ENCODE data around the gene CATSPER4. TPM values are rescaled to one million over a fixed set of nuclear protein-coding genes. Genes with fewer than 3 reads are reported as not detected.

CATSPER4 gene
- total RNA-seq, 2 donors from 2014 or later: not detected

DNA sequence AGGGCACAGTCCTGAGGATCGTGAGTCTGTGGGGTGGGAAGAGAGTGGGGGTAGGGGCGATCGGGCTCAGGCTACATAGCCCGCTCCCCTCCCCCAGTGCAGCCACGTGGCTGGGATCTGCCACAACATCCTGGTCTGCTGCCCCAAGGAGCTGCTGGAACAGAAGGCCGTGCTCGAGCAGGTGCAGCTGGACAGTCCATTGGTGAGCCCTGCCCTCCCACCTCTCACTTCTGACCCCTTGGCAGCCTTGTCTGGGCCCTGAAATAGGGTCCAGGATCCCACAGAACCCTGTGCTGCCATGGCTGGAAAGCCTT lies 8.1 kb upstream of the CATSPER4 start:
- intact Hi-C loops (cut with DNase I, micrococcal nuclease): no loop called here
- no peak for ATAC-seq

DNA sequence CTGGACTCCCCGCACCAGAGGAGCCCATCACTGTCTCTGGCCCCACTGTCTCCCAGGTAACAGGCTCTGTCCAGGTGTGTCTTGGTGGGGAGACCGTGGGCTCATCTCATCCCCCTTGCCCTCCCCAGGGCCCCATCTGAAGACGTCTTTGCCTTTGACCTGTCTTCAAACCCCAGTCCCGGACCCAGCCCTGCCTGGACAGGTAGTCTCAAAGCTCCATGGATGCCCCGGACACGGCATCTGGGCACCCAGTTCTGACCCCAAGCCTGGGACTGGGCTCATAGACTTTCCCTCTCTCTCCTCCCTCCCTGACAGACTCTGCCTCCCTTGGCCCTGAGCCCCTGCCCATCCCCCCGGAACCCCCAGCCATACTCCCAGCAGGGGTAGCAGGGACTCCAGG lies 6.3 kb upstream of the CATSPER4 start:
- no peak for DNase-seq
- no peak for ATAC-seq
- intact Hi-C loops (cut with DNase I, micrococcal nuclease): no loop called here

More for the DNA sequence above, 8.1 kb upstream of the CATSPER4 start:
- DNase-seq: no peak

DNA sequence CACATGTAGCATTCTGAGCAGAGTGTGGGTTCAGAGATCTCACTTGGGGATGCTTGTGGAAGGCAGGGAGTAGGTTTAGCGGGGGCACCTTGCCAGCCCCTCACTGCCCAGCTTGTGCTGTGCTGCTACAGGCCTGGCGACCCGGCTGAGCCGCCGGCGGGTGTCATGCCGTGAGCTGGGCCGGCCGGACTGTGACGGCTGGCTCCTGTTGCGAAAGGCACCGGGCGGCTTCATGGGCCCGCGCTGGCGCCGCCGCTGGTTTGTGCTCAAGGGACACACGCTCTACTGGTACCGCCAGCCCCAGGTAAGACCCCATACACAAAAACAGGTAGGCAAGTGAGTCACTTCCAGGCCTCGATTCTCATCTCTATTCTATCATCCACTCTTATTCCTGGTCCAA lies 5.5 kb upstream of the CATSPER4 start:
- DNase-seq: no peak
- intact Hi-C loops (cut with DNase I, micrococcal nuclease): no loop called here
- no peak for ATAC-seq

DNA sequence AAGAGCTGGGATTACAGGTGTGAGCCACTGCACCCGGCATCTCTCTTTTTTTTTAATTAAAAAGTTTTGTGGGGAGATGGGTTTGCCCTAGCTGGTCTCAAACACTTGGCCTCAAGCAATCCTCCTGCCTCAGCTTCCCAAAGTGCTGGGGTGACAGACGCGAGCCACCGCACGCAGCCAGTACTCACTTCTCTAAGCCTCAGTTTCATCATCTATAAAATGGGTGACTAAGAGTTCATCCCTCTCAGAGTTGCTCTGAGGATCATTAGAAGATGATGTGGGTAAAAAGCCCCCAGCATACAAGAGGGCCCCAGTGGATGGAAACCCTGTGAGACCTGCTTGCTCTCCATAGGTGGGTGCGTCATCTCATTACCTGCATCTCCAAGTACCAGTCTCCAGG lies 2.5 kb upstream of the CATSPER4 start:
- intact Hi-C loops (cut with DNase I, micrococcal nuclease): no loop called here
- DNase-seq: no peak
- no peak for ATAC-seq

DNA sequence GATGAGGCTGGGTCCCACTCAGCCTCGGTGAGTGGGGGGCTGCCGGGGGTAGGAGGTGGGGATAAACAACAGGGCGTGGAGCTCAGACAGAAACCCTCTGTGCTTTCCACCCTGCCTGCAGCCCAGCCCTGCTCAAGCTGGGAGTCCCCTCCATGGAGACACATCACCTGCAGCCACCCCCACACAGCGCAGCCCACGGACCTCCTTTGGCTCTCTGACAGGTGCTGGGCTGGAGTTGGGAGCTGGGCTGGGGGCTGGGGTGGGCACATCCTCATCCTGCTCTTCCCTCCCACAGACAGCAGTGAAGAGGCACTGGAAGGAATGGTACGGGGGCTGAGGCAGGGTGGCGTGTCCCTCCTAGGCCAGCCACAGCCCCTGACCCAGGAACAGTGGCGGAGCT lies 1.9 kb upstream of the CATSPER4 start:
- intact Hi-C loops (cut with DNase I, micrococcal nuclease): no loop called here
- no peak for ATAC-seq
- DNase-seq: no peak

DNA sequence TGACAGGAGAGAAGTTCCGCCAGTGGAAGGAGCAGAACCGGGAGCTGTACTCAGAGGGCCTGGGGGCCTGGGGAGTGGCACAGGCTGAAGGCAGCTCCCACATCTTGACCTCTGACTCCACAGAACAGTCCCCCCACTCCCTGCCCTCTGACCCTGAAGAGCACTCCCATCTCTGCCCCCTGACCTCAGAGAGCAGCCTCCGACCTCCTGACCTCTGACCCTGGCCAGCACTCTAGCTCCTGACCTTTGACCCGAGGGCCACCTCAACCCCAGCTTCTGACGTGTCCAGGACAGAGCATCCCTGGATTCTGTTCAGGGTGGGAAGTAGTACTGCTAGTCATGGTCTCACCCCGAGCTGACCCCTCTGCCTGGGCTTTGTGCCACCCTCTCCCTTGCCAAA lies 1.1 kb upstream of the CATSPER4 start:
- intact Hi-C loops (cut with DNase I, micrococcal nuclease): no loop called here
- ATAC-seq: no peak
- DNase-seq: no peak

DNA sequence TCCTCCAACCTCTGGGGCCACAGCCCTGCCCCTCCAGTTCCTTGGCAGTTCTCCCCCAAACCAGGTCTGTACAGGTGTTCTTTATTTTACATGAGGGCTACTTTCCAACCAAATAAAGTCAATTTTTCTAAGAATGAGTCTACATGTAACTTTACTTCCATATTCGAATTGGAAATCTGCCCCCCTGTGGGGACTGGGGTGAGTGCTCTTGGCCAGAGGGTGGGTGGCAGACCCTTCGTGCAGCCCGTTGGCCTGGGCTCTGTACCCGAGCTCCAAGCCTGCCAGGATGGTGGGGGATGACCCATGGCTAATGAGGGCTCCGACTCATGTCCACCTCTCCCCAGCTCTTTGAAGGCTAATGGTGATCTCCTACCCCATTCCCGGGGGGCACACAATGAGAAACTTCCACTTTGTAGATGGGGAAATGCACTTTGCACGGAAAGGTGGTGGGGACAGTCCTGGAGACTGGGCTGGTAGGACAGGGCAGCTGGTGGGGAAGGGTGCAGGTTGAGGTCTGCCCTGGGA lies 589 bp upstream of the CATSPER4 start:
- intact Hi-C loops (cut with DNase I, micrococcal nuclease): no loop called here
- DNase-seq (no peak), ATAC-seq (peak; percentile 7)

DNA sequence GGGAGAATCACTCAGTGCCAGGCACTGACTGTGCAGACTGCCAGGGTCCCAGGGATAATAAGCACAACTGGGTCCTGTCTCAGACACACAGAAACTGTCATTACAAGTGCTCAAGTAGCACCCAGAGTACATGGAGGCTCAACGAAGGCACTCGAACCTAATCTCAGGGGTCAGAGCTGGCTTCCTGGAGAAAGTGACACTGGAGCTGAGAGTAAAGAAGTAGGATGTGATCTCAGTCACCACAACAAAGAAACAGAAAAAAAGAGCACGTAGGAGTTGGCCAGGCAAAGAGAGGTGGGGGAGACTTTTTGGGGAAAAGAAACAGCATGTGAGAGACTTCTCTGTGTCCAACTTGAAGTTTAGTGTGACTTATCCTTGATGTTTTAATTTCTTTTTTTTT lies 1.3 kb downstream of the CATSPER4 start:
- ATAC-seq (no peak), DNase-seq (no peak)
- intact Hi-C loops (cut with DNase I, micrococcal nuclease): no loop called here

DNA sequence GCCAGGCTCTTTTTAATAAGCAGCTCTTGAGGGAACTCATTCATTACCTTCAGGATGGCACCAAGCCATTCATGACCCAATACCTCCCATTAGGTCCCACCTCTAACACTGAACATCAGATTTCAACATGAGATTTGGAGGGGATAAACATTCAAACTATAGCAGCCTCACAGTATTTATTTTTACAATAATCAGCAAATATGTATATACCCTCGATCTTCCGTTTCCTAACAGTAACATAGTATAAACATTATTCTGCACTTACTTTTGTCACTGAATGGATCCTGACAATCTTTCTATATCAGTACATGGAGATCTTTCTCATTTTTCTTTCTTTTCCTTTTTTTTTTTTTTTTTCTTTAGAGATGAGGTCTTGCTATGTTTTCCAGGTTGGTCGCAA lies 5.4 kb downstream of the CATSPER4 start:
- intact Hi-C loops (cut with DNase I, micrococcal nuclease): no loop called here
- ATAC-seq (no peak), DNase-seq (no peak)

DNA sequence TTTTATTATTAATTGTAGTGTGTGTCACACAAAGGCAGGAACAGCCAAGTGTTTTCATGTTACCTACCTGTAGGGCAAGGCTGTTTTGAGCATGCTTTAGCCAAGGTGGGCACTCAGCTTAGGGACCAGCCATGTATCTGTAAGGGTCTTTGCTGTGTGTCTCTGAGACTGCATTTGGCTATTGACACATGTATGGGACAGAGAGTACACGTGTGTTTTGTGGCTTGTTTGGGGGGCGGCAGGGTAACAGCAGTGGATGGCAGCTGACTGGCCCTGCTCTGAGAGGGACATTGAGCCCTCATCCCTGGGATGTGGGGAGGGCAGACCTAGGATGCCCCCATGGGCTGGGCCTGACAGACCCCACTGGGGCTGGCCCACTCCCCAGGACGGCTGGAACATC lies 6.9 kb downstream of the CATSPER4 start:
- intact Hi-C loops (cut with DNase I, micrococcal nuclease): no loop called here
- no peak for ATAC-seq
- no peak for DNase-seq

DNA sequence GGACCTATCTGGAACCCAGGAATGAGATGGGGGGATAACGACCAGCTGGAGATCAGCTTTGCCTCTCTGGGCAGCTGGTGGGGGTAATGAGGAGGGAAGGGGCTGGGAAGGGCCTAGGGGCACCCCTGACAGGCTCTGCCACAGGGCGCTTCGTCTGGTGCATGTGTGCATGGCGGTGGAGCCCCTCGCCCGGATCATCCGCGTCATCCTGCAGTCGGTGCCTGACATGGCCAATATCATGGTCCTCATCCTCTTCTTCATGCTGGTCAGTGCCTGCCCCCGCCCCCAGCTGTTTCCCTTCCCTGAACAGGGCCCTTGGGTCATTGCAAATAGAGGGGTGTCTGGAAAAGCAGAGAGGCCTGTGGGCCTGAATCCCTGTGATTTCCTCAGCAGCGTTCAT lies 7.4 kb downstream of the CATSPER4 start:
- DNase-seq: no peak
- ATAC-seq: no peak
- intact Hi-C loops (cut with DNase I, micrococcal nuclease): no loop called here

DNA sequence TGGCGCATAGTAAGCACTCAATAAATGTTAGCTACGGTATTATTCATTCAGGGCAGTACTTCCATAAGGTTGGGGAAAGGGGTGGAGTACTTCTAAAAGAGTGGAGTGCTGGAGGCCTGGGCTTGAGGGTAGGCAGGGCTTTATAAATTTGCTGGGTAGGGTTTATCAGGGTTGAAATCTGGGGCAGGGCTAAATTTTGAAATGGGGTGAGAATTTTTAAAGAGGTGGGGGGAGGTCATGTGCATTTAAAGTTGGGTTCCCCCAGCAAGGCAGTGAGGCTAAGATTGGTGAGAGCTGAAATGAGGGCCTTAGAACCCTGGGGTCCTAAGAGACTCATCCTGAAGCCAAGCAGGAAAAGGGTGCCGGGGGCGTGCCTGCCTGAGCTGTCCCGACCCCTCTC lies 10.0 kb downstream of the CATSPER4 start:
- DNase-seq: no peak
- ATAC-seq: no peak
- intact Hi-C loops (cut with DNase I, micrococcal nuclease): no loop called here

DNA sequence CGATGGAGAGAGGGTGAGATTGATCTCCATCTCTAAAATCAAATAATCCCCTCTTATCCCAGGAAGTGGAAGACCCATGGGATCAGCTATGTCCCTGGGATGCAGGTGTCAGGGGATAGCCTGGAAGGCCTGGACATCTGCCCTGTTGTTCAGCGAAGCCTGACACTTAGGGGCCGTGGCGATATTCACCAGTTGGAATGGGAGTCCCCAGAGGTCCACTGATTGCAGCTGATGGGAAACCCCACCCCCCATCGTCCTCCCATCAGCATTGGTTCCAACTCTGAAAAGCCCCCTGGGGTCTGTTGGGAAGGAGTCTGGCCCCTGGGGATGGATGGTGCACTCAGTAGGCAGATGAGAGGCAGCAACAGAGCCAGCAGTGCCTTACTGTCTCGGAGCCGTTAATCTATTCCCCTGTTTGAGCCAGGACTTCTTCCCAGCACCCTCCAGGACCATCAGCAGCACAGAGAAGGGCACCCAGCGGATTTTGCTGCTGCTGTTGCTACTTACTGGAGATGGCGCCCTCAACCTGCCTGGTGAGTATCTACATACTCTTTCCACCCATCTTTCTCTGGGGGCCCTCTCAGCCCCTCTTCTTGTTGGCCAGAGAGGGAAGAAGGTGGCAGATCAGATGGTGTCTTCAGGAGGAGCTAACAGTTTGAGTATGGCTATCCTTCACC lies 13.4 kb downstream of the CATSPER4 start:
- intact Hi-C loops (cut with DNase I, micrococcal nuclease): no loop called here
- ATAC-seq: no peak
- DNase-seq: no peak

DNA sequence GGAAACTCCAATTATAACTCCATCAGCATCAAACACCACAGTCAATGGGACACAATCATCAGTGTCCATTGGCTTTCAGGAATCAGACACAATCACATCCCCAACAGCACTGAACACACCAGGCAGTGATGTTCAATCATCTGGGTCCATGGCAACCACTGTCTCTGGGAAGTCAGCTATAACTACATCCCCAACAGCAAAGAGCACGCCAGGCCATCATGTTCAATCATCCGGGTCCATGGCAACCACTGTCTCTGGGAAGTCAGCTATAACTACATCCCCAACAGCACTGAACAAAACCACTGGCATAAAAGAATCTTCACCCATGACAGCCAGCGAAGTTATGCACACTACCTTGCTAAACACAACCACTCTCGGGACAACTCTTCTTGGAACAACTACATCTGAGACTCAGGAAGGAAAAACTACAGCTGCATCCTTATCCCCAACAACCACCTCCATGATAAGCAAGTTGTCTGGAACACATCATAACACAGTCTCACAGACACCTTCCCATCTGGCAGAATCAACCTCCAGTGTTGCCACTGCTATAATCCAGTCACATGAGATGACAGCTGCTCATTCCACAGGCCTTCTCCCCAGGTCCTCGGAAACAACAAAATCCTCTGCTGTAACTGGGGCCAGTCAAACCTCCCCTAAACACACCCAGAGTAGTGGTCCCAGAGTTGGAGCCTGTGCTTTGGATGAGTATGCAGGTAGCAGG lies 19.9 kb downstream of the CATSPER4 start:
- intact Hi-C loops (cut with DNase I, micrococcal nuclease): no loop called here
- no peak for ATAC-seq

DNA sequence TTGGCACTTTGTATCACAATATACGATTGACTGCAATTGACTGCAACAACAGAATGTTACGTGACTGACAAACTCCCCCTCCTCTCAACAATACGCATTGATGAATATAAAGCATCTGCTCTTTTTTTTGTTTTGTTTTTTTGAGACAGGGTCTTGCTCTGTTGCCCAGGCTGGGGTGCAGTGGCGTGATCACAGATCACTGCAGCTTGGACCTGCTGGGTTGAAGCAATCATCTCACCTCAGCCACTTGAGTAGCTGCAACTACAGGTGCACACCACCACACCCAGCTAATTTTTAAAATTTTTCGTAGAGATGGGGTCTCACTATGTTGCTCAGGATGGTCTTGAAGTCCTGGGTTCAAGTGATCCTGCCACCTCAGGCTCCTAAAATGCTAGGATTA lies 22.3 kb downstream of the CATSPER4 start:
- intact Hi-C loops (cut with DNase I, micrococcal nuclease): no loop called here
- no peak for DNase-seq
- no peak for ATAC-seq

More for the DNA sequence above, 19.9 kb downstream of the CATSPER4 start:
- no peak for DNase-seq

DNA sequence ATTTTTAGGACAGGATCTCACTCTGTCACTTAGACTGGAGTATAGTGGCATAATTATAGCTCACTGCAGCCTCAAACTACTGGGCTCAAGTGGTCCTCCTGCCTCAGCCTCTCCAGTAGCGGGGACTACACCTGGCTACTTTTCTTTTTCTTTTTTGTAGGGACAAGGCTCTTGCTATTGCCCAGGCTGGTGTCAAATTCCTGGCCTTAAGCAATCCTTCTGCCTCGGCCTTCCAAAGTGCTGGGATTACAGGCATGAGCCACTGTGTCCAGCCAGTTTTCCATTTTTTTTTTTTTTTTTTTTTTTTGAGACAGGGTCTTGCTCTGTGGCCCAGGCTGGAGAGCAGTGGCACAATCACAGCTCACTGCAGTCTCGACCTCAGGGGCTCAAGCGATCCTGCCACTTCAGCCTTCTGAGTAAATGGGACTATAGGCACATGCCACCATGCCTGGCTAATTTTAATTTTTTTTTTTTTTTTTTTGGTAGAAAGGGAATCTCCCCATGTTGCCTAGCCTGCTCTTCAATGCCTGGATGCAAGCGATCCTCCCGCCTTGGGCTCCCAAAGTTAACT lies 23.0 kb downstream of the CATSPER4 start:
- intact Hi-C loops (cut with DNase I, micrococcal nuclease): no loop called here
- no peak for DNase-seq
- no peak for ATAC-seq

DNA sequence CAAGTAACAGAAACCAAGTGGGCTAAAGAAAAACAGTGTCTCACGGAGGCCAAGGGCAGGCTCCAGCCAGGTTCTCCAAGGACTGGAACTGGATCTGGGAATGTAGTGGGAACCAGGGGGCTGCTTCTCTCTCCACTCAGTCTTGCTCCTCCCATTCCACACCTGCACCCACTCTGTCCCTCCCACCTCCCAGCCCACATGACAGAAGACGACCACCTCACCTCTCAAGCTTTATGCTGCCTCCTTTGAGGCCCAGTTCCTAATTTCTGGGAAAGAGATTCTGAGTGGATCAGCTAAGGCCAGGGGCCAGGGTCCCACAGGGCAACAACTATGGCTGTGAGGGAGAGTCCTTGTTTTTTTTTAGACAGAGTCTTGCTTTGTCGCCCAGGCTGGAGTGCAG lies 24.8 kb downstream of the CATSPER4 start:
- no peak for ATAC-seq

DNA sequence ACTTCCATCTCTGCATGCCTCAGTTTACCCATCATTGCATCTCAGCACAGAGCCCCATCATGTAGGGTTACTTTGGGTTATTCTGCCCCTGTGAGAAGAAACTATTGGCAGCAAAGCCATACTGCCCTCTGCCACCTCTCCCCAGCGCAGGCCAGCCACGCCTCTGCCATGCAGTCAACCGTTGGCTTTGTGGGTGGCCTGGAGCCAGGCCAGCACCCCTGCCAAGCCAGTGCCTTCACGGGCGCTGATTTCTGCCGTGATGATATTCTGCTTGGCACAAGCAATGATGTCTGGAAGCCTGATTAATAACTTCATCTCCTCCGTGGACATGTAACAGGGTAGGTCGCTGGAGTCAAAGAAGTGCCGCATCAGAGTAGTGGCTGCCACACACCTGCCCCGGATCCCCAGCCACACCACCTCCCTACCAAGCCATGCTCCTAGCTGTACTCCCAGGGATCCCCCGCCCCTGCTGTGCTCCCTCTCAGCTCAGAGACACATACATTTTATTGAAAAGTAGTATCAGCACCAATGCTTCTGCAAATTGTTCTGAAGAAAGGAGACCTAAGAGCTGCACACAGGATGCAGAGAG lies 28.6 kb downstream of the CATSPER4 start:
- peak; percentile 67 for ATAC-seq
- DNase-seq: peak; percentile 44 to 45
- intact Hi-C loops (cut with DNase I, micrococcal nuclease): no loop called here

More for the DNA sequence above, 24.8 kb downstream of the CATSPER4 start:
- intact Hi-C loops (cut with DNase I, micrococcal nuclease): no loop called here
- DNase-seq: no peak

DNA sequence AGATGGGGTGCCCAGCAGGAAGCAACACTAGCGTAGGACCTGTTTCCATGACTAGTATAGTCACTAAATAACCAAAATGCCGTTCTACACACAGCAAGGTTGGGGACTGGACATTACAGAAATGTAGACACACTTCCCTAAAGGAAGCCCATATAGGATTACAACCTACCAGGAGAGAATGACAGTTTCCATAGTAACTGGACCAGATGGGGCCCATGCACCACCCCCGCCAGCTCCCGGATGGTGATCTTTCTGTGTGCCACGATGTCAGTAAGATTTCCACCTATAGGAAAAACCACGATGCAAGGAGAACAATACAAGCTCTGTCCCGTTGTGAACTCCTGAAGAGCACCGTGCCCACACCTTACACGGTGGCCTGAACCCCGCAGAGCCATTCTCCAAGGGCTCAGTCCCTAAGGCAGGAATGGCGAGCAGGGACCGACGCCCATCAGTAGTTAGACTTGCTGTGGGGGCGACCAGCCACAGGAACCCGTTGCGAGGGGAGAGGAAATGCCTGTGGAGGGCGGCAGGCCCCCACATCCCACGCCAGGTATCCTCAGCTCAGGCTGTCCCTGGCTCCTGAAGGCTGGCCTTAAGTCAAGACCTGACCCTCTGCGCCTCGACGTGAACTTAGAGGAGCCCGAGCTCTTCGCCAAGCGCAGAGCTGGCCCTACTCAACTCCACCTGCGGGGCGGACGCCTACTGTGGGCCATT lies 30.0 kb downstream of the CATSPER4 start:
- DNase-seq (no peak), ATAC-seq (no peak)
- intact Hi-C loops (cut with DNase I, micrococcal nuclease): no loop called here

Measured in left colon (tissue), 2 donors.